ENCODE data around the gene IRF1. TPM values are rescaled to one million over a fixed set of nuclear protein-coding genes. Genes with fewer than 3 reads are reported as not detected.

The IRF1 gene
- total RNA-seq, 4 donors from 2014 or later: 24.6 to 49.7 (median 32.1) TPM

- DNase-seq: peak in 1 of 2 donors; percentile 2
- intact Hi-C loops (cut with DNase I): no loop called here
- TF ChIP-seq, protein P1, sequence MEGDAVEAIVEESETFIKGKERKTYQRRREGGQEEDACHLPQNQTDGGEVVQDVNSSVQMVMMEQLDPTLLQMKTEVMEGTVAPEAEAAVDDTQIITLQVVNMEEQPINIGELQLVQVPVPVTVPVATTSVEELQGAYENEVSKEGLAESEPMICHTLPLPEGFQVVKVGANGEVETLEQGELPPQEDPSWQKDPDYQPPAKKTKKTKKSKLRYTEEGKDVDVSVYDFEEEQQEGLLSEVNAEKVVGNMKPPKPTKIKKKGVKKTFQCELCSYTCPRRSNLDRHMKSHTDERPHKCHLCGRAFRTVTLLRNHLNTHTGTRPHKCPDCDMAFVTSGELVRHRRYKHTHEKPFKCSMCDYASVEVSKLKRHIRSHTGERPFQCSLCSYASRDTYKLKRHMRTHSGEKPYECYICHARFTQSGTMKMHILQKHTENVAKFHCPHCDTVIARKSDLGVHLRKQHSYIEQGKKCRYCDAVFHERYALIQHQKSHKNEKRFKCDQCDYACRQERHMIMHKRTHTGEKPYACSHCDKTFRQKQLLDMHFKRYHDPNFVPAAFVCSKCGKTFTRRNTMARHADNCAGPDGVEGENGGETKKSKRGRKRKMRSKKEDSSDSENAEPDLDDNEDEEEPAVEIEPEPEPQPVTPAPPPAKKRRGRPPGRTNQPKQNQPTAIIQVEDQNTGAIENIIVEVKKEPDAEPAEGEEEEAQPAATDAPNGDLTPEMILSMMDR (IDR thresholded peaks at IDR 0.05): no peak
- TF ChIP-seq POLR2A (IDR thresholded peaks at IDR 0.05): no peak
- H3K4me3 ChIP-seq (replicated peaks in 1 of 3): no peak overlapping the region
- H3K4me1 ChIP-seq: peaks cover 0 to 9% of the 10 kb centered on the region in 2 donors
- H3K27me3 ChIP-seq: no peaks in the 10 kb centered on the region
- H3K27ac ChIP-seq: no peak overlapping the region
- WGBS, 2 donors: 92 to 96% methylated on average over 5 to 8 of the region's 8 CpGs
- H3K9me3 ChIP-seq: no peaks in the 10 kb centered on the region
- no peaks in the 10 kb centered on the region for H3K36me3 ChIP-seq
These were observed 14.3 kb downstream of the IRF1 start for GRCh38 chr5:132475987-132476875.

DNA sequence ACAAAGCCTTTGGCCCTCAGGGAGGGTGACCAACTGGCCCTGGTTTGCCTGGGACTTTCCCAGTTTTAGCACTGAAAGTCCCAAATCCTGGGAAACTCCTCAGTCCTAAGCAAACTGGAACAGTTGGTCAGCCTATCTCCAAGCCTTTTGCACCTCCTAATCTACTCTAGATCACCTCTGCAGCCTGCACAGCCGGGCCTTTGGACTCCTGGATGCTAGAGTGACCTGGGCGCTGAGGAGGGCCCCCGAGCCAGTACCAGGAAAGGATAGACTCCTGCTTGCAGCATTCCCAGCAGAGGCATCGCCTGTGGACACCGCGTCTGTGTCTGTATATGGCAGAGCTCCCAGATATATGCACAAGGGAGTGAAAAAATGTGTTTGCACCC, 15.1 kb downstream of the IRF1 start:
- Histone ChIP-seq H3K4me3 (replicated peaks in 1 of 3) (no peak overlapping the region), H3K36me3 (no peaks in the 10 kb centered on the region), H3K9me3 (no peaks in the 10 kb centered on the region), H3K4me1 (peaks cover 0 to 8% of the 10 kb centered on the region in 2 donors), H3K27me3 (no peaks in the 10 kb centered on the region), H3K27ac (peak overlapping the region in 1 of 3 donors; percentile 26)
- intact Hi-C loops (cut with DNase I): no loop called here
- no peak for TF ChIP-seq POLR2A (IDR thresholded peaks at IDR 0.05)
- TF ChIP-seq, protein P1 (IDR thresholded peaks at IDR 0.05): no peak
- DNase-seq: peak in 1 of 2 donors; percentile 2
- 80 to 87% methylated on average over 6 of the region's 6 CpGs for WGBS, 2 donors

- H3K36me3 ChIP-seq: no peaks in the 10 kb centered on the region
- H3K4me1 ChIP-seq: peaks cover 0 to 8% of the 10 kb centered on the region in 2 donors
- intact Hi-C loops (cut with DNase I): no loop called here
- DNase-seq: peak in 1 of 2 donors; percentile 1
- 52 to 68% methylated on average over 4 of the region's 4 CpGs for WGBS, 2 donors
- H3K27me3 ChIP-seq: no peaks in the 10 kb centered on the region
- TF ChIP-seq, protein P1 (IDR thresholded peaks at IDR 0.05): no peak
- no peak for TF ChIP-seq POLR2A (IDR thresholded peaks at IDR 0.05)
- no peaks in the 10 kb centered on the region for H3K9me3 ChIP-seq
- H3K27ac ChIP-seq: peak overlapping the region in 1 of 3 donors; percentile 26
- no peak overlapping the region for H3K4me3 ChIP-seq (replicated peaks in 1 of 3)
These were observed 15.6 kb downstream of the IRF1 start for GRCh38 chr5:132474881-132475496.

DNA sequence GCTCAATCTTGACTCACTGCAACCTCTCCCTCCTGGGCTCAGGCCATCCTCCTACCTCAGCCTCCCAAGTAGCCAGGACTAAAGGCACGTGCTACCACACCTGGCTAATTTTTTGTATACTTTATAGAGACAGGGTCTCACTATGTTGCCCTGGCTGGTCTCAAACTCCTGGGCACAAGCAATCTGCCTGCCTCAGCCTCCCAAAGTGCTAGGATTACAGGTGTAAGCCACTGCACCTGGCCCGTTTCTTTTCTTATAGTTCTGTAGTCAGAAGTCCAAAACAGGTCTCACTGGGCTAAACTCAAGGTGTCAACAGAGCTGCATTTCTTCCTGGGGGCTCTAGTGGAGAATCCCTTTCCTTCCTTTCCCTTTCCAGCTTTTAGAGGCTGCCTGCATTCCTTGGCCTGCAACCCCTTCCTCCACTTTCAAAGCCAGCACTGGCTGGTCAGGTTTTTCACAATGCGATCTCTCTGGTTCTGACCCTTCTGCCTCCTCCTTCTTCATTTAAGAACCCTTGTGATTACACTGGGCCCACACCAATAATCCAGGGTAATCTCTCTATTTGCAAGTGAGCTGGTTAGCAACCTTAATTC, 16.3 kb downstream of the IRF1 start:
- intact Hi-C loops (cut with DNase I): no loop called here
- no peaks in the 10 kb centered on the region for H3K36me3 ChIP-seq
- WGBS, 2 donors: 94 to 95% methylated on average over 3 of the region's 3 CpGs
- no peak overlapping the region for H3K4me3 ChIP-seq (replicated peaks in 1 of 3)
- no peak for TF ChIP-seq POLR2A (IDR thresholded peaks at IDR 0.05)
- TF ChIP-seq, protein P1 (IDR thresholded peaks at IDR 0.05): no peak
- H3K27ac ChIP-seq: no peak overlapping the region
- H3K9me3 ChIP-seq: no peaks in the 10 kb centered on the region
- DNase-seq: peak in 1 of 2 donors; percentile 1
- H3K27me3 ChIP-seq: no peaks in the 10 kb centered on the region
- peaks cover 0 to 8% of the 10 kb centered on the region in 2 donors for H3K4me1 ChIP-seq

Data from thyroid gland (tissue), 4 donors.